Right cardiac atrium (tissue), 5 donors: Measurements from ENCODE around the gene LRRC27. TPM values are rescaled to one million over a fixed set of nuclear protein-coding genes. Genes with fewer than 3 reads are reported as not detected.

Experiments used
- ATAC-seq, 2 donors: fragments of 200-7000 bp; cut with Tn5 transposase; one replicate each; pipeline versions ENCODE4 v1.8.0 to v1.9.1; 2020; ENCODE audit warnings: moderate library complexity in 2 of 2, mild to moderate bottlenecking in 1 of 2
- DNase-seq, 3 donors: peaks; one replicate each; pipeline ENCODE4 v3.0.0-alpha.2; 2020
- H3K27ac ChIP-seq: one replicate; pipeline ENCODE4 v1.5.1; 2013; ENCODE audit warnings: mild to moderate bottlenecking, low read length, control low read depth, moderate library complexity
- H3K27me3 ChIP-seq: one replicate; pipeline ENCODE4 v1.6.1; 2013; ENCODE audit not compliant: control insufficient read depth, insufficient read depth
- H3K4me1 ChIP-seq: one replicate; pipeline ENCODE4 v1.6.1; 2013; ENCODE audit warnings: low read length; ENCODE audit not compliant: control insufficient read depth, insufficient read depth
- H3K4me3 ChIP-seq: one replicate; pipeline ENCODE4 v1.5.1; 2013; ENCODE audit warnings: low read length, control low read depth
- H3K9me3 ChIP-seq: one replicate; pipeline ENCODE4 v1.6.1; 2013; ENCODE audit warnings: low read length; ENCODE audit not compliant: control insufficient read depth
- WGBS: extraction: QIAGEN DNeasy Blood & Tissue Kit; methylation state at CpG from one replicate; pipeline ENCODE4 v1.1.7; 2013; 5-methylcytosine and 5-hydroxymethylcytosine counted together
- intact Hi-C, 4 donors: fragments of 100-400 bp; cut with DNase I; formaldehyde crosslinking; loops; one replicate each; pipeline versions ENCODE4 v1.11.0 to v1.14.0; 2022 to 2023
- polyA plus RNA-seq: library from polyadenylated mRNA; stranded (reverse); fragments of 200-250 nt; gene quantifications from one replicate; pipeline ENCODE4 v1.2.3, GENCODE V29; 2013
- total RNA-seq, 4 donors: library from RNA; stranded (reverse); fragmentation: NEBNext Ultra II Directional; extraction: Animal tissue kit (Norgen Biotek cat#: 25700); gene quantifications; one replicate each; pipeline ENCODE4 v1.2.1, GENCODE V29; 2021
- donor health status: healthy with polysubstance abuse.
- donor health status: DM: no; HTN: yes; CAD: no.
- donor health status: DM: no; HTN: no; CAD: no.
- donor health status: DM: no; HTN: yes; CAD: no; lungs with severe emphysema.
- donor health status: DM: yes; HTN: yes; CAD: no.

The LRRC27 gene
- total and polyA plus RNA-seq, 5 donors, result 3.7 to 9.3 (median 5.7) TPM

DNA sequence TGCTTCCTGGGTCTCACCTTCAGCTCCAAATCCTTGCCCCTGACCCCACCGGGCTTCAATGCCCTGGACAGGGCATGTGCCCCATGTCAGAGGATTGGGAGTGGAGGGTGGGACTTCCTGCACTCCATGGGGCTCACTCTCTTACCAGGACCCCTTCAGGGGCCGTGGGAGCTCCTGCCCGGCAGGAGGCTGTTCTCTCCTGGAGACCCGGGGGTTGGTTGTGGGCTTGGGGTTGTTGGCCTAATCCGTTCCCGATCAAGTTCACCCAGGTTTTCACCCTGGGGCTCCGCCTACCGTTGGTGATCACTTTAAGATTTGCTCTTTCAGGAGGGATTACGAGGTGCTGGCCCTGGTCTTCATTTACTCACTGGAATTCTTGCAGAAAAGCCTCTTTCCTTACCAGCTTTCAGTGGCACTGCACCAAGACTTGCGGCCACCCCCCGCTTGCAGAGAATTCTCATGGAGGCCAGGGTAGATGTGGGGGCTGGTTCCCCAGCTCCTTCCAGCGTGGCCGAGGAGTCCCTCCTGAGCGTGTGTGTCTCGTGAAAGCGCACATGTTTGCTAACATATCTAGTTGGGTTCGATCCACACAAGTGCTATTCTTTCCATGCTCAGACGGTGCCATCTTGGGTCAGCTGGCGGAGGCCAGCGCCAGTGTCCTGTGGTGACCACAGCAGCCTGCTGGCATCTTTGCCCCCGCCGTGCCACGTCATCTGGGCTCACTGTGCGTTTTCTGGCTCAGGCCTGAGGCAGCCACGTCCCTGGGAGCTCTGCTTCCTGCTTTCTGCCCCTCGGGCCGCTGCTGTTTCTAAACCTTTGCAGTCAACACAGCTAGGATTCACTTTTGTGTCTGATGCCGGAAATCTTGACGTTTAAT, 80.6 kb downstream of the LRRC27 start:
- H3K27ac ChIP-seq, result no peak overlapping the region
- intact Hi-C loops, result no loop called here
- no peaks in the 10 kb centered on the region for H3K9me3 ChIP-seq
- ATAC-seq, result no peak
- peak in 2 of 3 donors; percentile 60 to 63 for DNase-seq
- no peak overlapping the region for H3K4me3 ChIP-seq
- no peaks in the 10 kb centered on the region for H3K4me1 ChIP-seq
- no peaks in the 10 kb centered on the region for H3K27me3 ChIP-seq
- WGBS, result 89% methylated on average over 29 of the region's 29 CpGs

- WGBS, result 87% methylated on average over 32 of the region's 32 CpGs
- H3K27ac ChIP-seq, result no peak overlapping the region
- no peaks in the 10 kb centered on the region for H3K4me1 ChIP-seq
- H3K27me3 ChIP-seq, result no peaks in the 10 kb centered on the region
- no peak for ATAC-seq
- no peaks in the 10 kb centered on the region for H3K9me3 ChIP-seq
- peak in 2 of 3 donors; percentile 51 to 52 for DNase-seq
- no peak overlapping the region for H3K4me3 ChIP-seq
- intact Hi-C loops, result no loop called here
Measured at GRCh38 chr10:132413226-132414205, 81.5 kb downstream of the LRRC27 start.

GRCh38 chr10:132414402-132415016, 82.5 kb downstream of the LRRC27 start:
- WGBS, result 90% methylated on average over 21 of the region's 21 CpGs
- no peak for ATAC-seq
- Histone ChIP-seq H3K4me3 (no peak overlapping the region), H3K27me3 (no peaks in the 10 kb centered on the region), H3K27ac (no peak overlapping the region), H3K9me3 (no peaks in the 10 kb centered on the region), H3K4me1 (no peaks in the 10 kb centered on the region)
- peak in 2 of 3 donors; percentile 18 to 46 for DNase-seq
- intact Hi-C loops, result no loop called here

DNA sequence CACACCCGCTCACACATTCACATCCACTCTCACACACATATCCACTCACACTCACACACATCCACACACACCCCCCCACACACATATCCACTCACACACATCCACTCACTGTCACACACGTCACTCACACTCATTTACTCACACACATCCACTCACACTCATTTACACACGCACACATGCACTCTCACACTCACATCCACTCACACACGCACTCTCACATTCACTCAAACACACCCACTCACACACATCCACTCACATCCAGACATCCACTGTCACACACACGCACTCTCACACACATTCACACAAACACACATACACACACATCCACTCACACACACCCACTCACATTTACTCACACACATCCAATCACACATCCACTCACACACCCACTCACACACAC, 83.3 kb downstream of the LRRC27 start:
- Histone ChIP-seq H3K27me3 (no peaks in the 10 kb centered on the region), H3K27ac (no peak overlapping the region), H3K9me3 (no peaks in the 10 kb centered on the region), H3K4me3 (no peak overlapping the region), H3K4me1 (no peaks in the 10 kb centered on the region)
- DNase-seq, result no peak
- no peak for ATAC-seq
- intact Hi-C loops, result no loop called here
- WGBS, result 96% methylated on average over 5 of the region's 5 CpGs

DNA sequence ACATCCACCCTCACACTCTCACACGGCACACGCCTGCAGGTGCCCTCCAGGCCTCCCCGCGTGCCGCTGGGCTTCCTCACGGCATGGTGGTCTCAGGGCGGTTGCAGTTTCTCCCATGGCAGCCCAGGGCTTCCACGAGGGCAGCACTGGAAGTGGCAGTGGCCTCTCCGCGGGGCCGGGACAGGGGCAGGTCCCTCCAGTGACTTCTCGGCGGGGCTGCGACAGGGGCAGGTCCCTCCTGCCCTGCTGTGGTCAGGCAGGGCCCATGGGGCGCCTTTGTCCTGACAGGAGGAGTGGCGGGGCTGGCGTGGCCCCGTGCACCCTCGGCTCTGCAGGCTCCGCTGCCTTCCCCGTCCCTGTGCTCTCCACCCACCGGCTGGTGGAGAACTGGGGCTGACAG, 84.0 kb downstream of the LRRC27 start:
- DNase-seq (peak in 2 of 3 donors; percentile 32 to 46), ATAC-seq (no peak)
- no peaks in the 10 kb centered on the region for H3K4me1 ChIP-seq
- 96% methylated on average over 22 of the region's 22 CpGs for WGBS
- no peak overlapping the region for H3K4me3 ChIP-seq
- H3K27ac ChIP-seq, result no peak overlapping the region
- no peaks in the 10 kb centered on the region for H3K9me3 ChIP-seq
- no peaks in the 10 kb centered on the region for H3K27me3 ChIP-seq
- intact Hi-C loops, result no loop called here

DNA sequence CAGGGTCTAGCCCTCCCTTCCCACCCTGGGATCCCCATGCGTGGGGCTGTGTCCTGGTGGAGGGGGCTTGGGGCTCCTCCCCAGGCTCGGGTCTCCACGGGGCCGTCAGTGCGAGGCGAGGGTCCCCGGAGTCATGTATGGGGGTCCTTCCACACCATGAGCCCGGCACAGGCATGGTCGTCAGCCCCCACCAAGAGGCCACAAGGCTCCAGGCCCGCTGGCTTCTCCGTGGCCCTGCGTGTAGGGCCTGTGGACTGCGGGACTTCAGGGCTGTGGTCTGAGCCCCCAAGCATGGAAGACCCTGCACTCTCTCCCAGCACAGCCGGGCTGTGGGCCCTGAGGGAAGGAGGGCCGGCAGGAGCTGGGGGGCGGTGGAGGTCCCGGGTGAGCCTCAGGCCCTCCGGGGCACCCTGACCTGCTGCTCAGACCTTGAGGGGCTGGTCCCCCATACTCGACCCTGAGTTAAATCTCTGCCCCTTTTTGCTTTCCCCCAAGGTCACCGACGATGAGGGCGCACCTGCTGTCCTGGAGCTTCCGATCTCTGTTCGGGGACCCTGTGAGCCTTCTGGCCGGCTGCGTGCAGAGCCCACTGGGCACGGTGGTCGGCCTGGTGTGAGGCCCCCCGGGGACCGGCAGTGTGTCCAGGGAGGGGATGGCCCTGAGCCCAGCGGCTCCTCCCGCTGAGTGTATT, 84.7 kb downstream of the LRRC27 start:
- intact Hi-C loops, result no loop called here
- 92% methylated on average over 32 of the region's 32 CpGs for WGBS

GRCh38 chr10:132417257-132417910, 85.4 kb downstream of the LRRC27 start:
- WGBS, result 86% methylated on average over 26 of the region's 26 CpGs
- Histone ChIP-seq H3K9me3 (no peaks in the 10 kb centered on the region), H3K27me3 (no peaks in the 10 kb centered on the region), H3K4me1 (peaks cover 8% of the 10 kb centered on the region), H3K27ac (no peak overlapping the region), H3K4me3 (no peak overlapping the region)
- no peak for ATAC-seq
- intact Hi-C loops, result no loop called here
- DNase-seq, result peak in 2 of 3 donors; percentile 54 to 68

More for the DNA sequence above, 84.7 kb downstream of the LRRC27 start:
- Histone ChIP-seq H3K4me1 (peaks cover 3% of the 10 kb centered on the region), H3K27me3 (no peaks in the 10 kb centered on the region), H3K4me3 (no peak overlapping the region), H3K27ac (no peak overlapping the region), H3K9me3 (no peaks in the 10 kb centered on the region)
- ATAC-seq, result no peak
- DNase-seq, result peak in 2 of 3 donors; percentile 46 to 60

GRCh38 chr10:132417957-132418441, 86.0 kb downstream of the LRRC27 start:
- no peaks in the 10 kb centered on the region for H3K9me3 ChIP-seq
- ATAC-seq, result no peak
- 75% methylated on average over 20 of the region's 20 CpGs for WGBS
- H3K4me1 ChIP-seq, result peaks cover 8% of the 10 kb centered on the region
- DNase-seq, result peak in 1 of 3 donors; percentile 56
- intact Hi-C loops, result no loop called here
- no peaks in the 10 kb centered on the region for H3K27me3 ChIP-seq
- no peak overlapping the region for H3K27ac ChIP-seq
- H3K4me3 ChIP-seq, result no peak overlapping the region

- WGBS, result 60% methylated on average over 18 of the region's 18 CpGs
- H3K27ac ChIP-seq, result no peak overlapping the region
Measured at GRCh38 chr10:132418527-132419416, 86.8 kb downstream of the LRRC27 start.

More at GRCh38 chr10:132418527-132419416, 86.8 kb downstream of the LRRC27 start:
- DNase-seq, result peak in 2 of 3 donors; percentile 61 to 76
- peak in 1 of 2 donors; percentile 6 for ATAC-seq
- Histone ChIP-seq H3K4me3 (no peak overlapping the region), H3K27me3 (no peaks in the 10 kb centered on the region), H3K9me3 (no peaks in the 10 kb centered on the region), H3K4me1 (peaks cover 8% of the 10 kb centered on the region)
- intact Hi-C loops, result no loop called here
